Lower leg skin (tissue), 3 donors: ENCODE data around the gene HARS2.

ENCODE experiments used
- CTCF ChIP-seq, 3 donors: fragments of 450-650 bp; IDR thresholded peaks; one replicate each; pipeline ENCODE4 v1.5.1; 2016; ENCODE audit warnings: antibody characterized with exemption in 3 of 3, mild to moderate bottlenecking in 3 of 3, moderate library complexity in 2 of 3
- POLR2A ChIP-seq, 2 donors: fragments of 450-650 bp; IDR thresholded peaks; one replicate each; pipeline ENCODE4 v1.6.1; 2016 to 2017; ENCODE audit warnings: antibody characterized with exemption in 2 of 2, mild to moderate bottlenecking in 1 of 2, moderate library complexity in 1 of 2

- TF ChIP-seq CTCF (IDR thresholded peaks at IDR 0.05), result no peak
- no peak for TF ChIP-seq POLR2A (IDR thresholded peaks at IDR 0.05)
Measured at GRCh38 chr5:140711794-140712193, 20.5 kb downstream of the HARS2 start.
